Stimulated activated CD4-positive, alpha-beta T cell treated with anti-CD3 and anti-CD28 coated beads, Interleukin-1b, Interleukin-23, amount 100 ng/mL, for 1 hour (primary cell): ENCODE data around the gene ASIC4.

Experiments used
- DNase-seq, 2 donors: peaks; one replicate each; pipeline ENCODE4 v3.0.0-alpha.2; 2020; ENCODE audit warnings: low read depth in 2 of 2

Gene ASIC4

DNA sequence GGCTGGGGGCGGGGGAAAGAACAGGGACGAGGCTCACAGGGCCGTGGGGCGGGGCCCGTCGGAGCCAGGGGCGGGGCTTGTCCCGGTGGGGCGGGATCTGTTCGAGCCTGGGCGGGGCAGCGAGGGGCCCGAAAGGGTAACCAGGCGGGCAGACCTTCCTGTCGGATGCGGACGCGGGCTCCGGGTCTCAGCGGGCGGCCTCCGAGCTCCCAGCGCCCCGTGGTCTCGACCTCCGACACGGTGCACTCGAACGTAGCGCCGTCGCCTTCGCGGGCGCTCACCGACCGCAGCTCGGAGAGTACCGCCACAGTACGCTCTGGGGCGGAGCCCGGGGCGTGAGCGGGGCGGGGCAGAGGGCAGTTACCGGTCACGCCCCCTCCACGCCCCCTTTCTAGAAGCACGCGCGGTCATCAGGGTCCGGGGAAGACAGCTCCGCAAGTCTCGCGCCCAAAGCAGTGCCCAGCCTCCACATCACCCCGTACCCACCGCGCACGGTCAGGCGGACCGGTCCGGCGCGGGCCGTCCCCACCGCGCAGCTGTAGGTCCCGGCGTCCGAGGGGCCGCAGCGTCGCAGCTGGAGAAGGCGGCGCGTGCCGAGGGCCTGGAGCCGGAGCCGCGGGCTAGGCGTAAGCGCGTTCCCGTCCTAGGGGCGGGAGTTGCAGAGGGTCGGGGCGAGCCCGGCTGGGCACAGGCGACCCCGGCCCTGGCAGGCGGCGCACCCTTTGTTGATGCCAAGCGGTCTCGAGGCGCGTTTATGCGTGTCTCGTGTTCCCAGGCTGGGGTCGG is 38.3 kb downstream of the ASIC4 start:
- DNase-seq, result peak; percentile 48 to 70

DNA sequence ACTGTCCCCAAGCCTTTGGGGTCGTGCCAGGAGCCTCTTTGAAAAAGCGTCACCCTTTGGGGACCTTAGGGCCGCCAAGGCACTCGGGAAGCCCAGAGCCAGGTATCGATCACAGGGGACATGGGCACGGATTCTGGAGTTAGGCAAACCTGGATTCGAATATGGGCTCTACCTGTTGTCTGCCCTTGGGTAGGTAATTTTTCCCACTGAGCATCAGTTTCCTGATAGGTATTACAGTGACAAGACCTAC is 38.8 kb downstream of the ASIC4 start:
- DNase-seq, result no peak

- DNase-seq, result no peak
These were observed 39.2 kb downstream of the ASIC4 start for GRCh38 chr2:219553463-219553963.

- no peak for DNase-seq
These were observed 40.1 kb downstream of the ASIC4 start for GRCh38 chr2:219554350-219554749.

DNA sequence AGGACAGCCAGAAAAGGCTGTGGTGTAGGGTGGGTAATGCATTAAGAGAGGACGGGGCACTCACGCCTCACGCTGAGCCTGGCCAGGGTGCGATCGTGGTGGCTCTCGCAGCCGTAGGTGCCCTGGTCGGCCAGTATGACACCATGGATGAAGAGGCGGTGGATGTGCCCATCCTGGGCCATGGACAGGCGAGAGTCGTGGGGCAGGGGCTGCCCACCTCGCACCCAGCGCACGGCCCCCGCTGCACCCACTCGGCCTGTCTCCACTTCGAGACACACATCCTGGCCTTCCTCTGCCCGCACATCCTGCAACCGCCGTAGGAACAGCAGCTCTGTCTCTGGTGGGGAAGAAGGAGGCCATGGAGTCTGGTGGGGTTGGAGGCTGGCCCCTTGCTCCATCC is 41.7 kb downstream of the ASIC4 start:
- no peak for DNase-seq

- DNase-seq, result no peak
These were observed 42.1 kb downstream of the ASIC4 start for GRCh38 chr2:219556413-219556812.

DNA sequence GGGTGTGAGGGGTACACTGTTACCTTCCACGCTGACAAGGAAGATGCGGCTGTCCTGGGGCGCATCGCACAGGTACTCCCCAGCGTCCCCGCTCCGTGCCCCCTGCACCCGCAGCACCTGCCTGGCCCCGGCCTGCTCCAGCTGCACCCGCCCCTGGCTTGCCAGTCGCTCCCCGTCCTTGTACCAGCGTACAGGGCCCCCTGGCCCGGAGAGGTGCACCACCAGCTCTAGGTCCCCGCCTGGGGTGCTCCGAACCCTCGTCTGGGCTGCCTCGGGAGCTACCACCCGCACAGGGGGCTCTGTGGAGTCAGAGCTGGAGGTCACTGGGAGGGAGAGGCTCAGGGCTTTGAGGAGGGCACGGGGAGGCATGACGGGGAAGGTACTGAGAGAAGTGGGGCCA is 43.0 kb downstream of the ASIC4 start:
- DNase-seq, result no peak

DNA sequence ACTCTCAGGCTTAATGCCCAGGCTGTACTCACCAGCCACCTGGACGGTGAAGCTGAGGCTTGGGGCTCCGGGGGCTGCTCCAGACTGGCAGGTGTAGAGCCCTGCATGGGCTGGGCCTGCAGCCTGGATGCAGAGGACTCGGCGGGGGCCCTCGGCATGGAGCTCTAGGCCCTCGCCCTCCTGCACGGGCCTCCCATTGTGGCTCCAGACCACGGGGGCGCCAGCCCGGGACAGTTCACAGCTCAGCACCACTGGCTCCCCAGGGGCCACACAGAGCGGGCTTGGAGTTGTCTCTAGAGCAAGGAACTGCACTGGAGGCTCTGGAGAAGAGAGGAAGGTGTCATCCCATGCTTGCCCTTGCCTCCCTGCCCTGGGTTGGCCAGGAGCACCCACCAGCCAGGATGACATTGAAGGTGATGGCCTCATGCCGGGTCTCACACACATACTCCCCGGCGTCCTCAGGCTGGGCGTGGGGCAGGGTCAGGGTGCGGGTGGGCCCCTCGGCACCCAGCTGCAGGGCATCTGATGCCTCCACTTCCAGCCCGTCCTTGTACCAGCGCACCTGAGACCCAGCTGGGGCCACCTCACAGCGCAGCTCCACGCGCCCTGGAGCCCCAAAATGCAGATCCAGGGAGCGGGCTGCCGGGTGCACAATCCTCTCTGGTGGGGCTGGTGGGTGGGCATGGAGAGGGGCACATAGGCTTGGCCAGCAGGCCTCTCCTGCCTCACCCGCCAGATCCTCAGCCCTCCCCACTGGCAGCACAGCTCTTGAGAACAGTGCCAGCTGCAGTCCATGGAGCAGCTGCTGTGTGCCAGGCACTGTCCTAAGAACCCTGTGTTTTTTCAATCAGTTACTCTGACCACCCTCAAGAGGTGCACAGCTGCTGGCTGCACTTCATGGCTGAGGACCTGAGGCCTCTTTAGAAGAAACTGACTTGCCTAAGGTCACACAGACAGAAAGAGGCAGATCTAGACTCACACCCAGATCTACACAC is 43.8 kb downstream of the ASIC4 start:
- DNase-seq, result no peak

- DNase-seq, result no peak
These were observed 45.1 kb downstream of the ASIC4 start for GRCh38 chr2:219559156-219559915.

DNA sequence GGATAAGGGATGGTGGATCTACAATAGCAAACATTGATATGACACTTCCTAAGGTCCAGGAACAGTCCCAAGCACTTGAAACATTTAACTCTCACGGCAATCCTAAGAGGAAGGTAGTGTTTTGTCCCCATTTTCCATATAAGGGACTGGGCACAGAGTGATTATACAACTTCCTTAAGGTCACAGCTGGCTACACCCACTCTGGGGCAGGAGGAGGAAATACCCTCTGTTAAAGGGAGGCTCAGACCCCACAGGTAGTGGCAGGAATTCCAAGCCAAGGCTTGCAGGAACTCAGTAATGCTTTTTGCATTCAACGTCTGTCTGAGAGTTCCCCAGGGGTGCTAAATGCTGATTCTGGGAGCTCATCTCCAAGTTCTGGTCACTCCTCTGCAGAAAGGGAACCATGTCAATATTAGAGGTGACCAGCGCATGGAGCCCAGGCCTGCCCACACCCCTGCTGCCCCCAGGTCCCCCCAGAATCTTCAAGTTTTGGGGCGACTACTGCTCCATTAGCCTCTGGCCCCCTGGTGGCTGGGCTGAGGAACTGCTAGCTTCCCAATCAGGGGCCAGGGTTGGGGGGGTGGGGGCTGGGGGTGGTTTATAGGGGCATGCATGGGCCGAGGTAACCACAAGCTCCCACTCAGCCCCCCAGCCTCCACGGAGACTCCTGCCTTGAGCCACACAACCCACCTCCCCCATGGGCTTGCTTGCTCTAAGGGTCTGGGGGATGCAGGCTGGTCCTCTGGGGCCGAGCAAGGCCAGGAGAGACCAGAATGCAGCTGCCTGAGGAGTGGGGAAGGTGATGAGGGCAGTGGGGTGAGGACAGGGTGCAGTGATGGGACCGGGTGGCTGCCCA is 46.0 kb downstream of the ASIC4 start:
- no peak for DNase-seq

DNA sequence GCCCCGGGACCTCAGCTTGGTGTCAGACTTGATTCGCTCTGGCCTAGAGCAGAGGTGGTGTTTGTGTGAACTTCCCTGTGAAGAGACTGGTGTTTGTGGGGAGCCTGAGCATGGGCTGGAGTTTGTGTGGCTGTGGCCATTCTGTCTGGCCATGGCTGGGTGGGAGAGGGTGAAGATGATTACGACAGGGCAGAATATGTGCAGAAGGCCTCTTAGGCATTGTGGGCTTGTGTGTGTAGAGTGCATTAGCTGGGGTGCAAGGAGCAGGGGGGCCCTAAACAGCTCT is 46.6 kb downstream of the ASIC4 start:
- no peak for DNase-seq

- DNase-seq, result no peak
These were observed 47.1 kb downstream of the ASIC4 start for GRCh38 chr2:219561179-219562048.

DNA sequence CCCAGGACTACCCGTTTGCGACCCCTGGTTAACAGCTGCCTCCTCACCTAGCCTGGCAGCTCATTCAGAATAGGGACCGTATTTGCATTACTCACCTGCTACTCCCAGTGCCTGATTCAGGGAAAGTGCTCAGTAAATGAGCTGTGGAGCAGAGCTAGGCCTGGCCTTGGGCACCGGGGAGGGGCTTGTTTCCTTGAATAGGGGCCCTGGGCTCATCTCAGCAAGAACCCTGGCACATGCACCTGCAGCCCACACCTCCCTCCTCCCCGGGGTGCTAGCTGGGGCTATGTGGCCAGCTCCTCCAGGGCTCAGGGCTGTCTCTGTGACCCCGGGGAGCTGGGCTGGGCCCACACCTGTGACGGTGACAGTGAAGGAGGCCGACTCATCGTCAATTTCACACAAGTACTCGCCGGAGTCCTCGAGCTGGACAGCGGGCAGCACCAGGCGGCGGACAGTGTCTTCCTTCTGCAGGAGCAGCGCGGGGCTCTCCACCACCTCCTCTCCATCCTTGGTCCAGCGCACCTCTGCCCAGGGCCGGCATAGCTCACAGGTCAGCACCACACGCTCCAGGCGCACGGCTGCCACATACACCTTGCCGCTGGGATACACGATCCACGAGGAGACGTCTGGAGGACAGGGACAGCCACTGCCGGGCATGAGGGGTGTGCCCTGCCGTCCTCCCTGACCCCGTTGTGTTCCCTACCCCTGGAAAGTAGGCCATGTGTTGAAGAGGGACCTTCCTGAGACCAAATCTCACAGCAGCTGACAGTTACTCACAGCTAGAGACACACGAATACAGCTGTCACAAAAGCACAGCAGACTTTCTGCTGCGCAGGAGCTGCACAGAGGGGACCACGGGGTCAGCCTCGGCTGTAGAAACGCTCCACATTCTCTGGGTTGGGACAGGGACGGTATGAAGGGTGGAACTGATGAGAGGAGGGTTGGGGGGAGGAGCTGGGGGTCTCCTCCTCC is 48.1 kb downstream of the ASIC4 start:
- no peak for DNase-seq

DNA sequence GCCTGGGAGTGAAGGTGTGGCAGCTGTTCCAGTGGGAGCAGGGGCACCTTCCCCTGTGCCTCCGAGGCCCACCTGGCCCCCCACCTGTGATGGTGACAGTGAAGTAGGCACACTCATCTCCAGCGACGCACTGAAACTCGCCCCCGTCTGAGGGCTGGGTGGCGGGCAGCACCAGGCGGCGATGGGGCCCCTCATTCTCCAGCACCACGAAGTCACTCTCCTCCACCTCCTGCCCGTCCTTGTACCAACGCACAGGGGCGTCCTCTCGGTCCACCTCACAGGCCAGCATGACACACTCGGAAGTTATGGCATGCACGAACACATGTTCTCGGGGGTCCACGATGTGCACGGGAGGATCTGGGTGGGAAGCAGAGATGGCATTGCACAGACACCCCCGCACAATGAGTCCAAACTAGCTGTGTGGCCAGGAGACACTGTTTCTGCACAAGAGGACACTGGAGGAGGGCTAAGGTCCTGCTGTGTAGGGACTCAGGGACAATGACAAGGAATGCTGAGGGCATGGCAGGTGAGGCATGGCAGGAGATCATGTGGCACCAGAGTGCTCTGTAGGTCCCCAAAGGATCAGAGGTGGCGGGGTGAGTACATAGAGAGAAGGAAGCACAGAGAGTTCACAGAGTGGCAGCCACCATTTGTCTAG is 49.1 kb downstream of the ASIC4 start:
- no peak for DNase-seq

DNA sequence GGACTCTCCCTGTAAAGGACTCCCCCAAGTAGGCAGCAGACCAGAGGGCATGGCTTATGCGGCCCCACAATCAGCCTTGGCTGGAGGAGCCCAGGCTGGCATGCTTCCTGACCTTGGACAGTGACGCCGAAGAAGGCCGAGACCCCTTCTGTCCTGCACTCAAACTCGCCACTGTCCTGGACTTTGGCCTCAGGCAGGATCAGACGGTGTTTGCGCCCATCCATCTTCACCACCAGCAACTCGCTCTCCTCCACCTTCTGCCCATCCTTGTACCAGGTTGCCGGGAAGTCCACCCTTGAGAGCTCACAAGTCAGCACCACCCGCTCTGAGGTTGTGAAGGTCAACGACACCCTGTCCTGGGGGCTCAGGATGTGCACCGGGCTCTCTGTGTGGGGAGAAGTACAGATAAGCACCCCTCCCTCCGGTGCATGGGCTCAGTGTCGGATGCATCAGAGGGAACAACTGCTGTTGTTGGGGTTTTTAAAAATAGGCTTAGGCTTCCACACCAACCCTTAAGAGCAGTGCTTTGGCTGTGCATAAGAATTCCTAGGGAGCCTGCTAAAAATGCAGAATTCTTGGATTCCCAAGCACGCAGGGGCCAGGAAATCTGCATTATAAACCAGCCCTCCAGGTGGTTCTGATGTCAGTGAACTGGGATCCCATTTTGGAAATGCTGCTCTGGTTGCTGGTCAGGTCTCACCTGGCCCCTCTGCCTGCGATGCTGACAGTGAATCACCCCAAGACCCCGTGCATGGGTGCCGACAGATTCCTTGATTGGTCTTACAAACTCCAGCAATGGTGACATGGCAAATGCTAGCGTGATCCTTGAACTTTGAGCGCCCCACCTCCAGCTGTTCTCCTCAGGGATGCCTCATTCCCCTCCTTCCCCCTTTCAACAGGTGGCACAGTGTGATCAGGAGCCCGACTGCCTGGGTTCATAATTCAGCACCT is 51.1 kb downstream of the ASIC4 start:
- DNase-seq, result no peak

DNA sequence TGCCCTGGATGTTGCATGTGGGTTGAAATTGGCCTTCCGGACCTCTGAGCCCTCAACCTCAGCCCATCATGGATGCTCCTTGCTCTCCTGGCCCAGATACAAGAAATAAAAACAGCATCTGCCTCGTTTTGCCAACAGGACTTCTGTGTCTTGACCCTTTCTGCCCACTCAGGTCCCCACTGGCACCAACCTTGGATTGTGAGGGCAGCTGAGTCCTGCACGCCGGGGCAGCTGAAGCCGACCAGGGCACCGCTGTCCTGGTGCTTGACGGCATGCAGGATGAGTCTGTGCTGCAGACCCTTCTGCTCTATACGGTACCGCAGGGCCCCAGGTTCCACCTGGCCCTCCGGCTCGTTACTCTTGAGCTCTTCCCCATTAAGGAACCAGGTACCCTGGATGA is 52.4 kb downstream of the ASIC4 start:
- no peak for DNase-seq

DNA sequence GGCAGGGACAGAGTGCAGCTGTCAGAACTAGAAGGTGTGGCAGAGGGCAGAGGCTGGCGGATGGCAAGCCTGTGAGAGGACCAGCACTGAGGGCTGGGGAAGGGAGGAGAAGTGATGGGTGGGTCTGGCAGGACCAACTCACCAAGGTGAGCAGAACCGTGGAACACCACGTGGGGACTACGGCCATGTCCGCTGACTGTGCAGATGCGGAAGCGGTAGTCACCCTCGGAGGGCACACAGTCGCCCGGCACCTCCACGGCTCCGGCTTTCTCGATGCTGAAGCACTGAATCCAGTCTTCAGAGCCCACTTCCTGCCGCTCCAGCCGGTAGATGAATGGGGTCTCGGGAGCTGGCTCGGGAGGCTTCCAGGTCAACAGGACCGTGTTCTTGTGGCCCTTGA is 52.8 kb downstream of the ASIC4 start:
- DNase-seq, result no peak
